Activated B cell treated with CpG ODN at 0.5 μM for 24 hours (primary cell): Measurements from ENCODE around the gene TEFM. TPM values are rescaled to one million over a fixed set of nuclear protein-coding genes. Genes with fewer than 3 reads are reported as not detected.

Experiments used
- ATAC-seq: fragments of 200-7000 bp; cut with Tn5 transposase; one replicate; pipeline ENCODE4 v1.10.0; 2021; ENCODE audit warnings: low read depth, mild to moderate bottlenecking, moderate library complexity
- CTCF ChIA-PET: fragments of 350-600 bp; sonication (Branson Sonifier 250); formaldehyde crosslinking; loops from one replicate; lab custom pipeline; 2021; ENCODE audit warnings: antibody characterized with exemption; lab: Charles Lee
- POLR2A ChIA-PET: fragments of 350-600 bp; sonication (Branson Sonifier 250); formaldehyde crosslinking; loops from one replicate; lab custom pipeline; 2021; ENCODE audit warnings: antibody characterized with exemption; lab: Charles Lee
- DNase-seq: peaks from one replicate; pipeline ENCODE4 v3.0.0; 2022
- H3K27ac Mint-ChIP-seq: one replicate; pipeline ENCODE4 v1.8.0; 2020; ENCODE audit warnings: mixed read lengths
- H3K27me3 Mint-ChIP-seq: one replicate; pipeline ENCODE4 v1.8.0; 2021; ENCODE audit warnings: mixed read lengths
- H3K36me3 Mint-ChIP-seq: one replicate; pipeline ENCODE4 v1.8.0; 2021; ENCODE audit warnings: low read depth, mixed read lengths
- H3K4me1 Mint-ChIP-seq: one replicate; pipeline ENCODE4 v1.8.0; 2021; ENCODE audit warnings: mixed read lengths
- H3K4me3 Mint-ChIP-seq: one replicate; pipeline ENCODE4 v1.8.0; 2020; ENCODE audit warnings: mild to moderate bottlenecking, mixed read lengths
- H3K9me3 Mint-ChIP-seq: one replicate; pipeline ENCODE4 v1.8.0; 2020; ENCODE audit warnings: mixed read lengths
- intact Hi-C: fragments of 100-400 bp; cut with micrococcal nuclease; formaldehyde crosslinking; loops from one replicate; pipeline ENCODE4 v1.15.1; 2024
- total RNA-seq: library from RNA; stranded (reverse); gene quantifications from 2 replicates; pipeline ENCODE4 v1.2.3, GENCODE V29; 2022
- TF ChIP-seq, protein P1 (sequence below): fragments of 200-600 bp; IDR thresholded peaks from one replicate; pipeline ENCODE4 v1.8.0; 2022; ENCODE audit warnings: antibody characterized with exemption, mild to moderate bottlenecking

TEFM gene
- total RNA-seq, 1 donor from 2014 or later, result 23.0 TPM

DNA sequence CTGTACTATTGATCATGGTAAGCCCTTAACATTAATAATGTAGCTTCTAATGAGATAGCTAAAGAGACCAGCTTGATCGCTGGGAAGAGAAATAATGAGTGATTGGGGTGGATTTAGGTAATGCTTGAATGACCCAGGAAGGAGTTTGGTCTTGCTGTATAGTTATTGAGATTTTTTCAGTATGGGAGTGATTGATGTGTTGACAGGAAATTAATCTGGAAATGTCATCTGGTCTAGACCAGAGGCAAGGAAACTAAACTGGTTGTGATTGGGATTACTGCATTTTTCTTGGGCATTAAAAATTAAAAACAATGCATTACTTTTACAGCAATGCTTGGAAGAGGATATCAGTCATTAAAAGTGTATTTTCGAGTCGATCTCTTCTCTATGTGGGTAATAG lies 11.8 kb downstream of the TEFM start:
- ATAC-seq, result no peak
- Mint-ChIP-seq H3K9me3 (no peaks in the 10 kb centered on the region), H3K27ac (peak overlapping the region; percentile 0)

DNA sequence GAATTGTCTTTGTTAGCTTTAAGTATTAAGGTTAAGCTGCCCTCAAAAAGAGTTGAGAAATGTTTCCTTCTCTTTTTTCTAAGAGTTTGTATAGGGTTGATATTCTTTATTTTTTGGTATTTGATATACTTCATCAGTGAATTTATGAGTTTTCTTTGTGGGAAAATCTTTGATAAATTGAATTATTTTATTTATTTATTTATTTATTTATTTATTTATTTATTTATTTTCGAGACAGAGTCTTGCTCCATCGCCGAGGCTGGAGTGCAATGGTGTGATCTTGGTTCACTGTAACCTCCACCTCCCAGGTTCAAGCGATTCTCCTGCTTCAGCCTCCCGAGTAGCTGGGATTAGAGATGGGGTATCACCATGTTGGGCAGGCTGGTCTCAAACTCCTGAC lies 19.9 kb downstream of the TEFM start:
- DNase-seq (no peak), ATAC-seq (no peak)
- H3K4me3 Mint-ChIP-seq, result no peak overlapping the region
- TF ChIP-seq, protein P1, sequence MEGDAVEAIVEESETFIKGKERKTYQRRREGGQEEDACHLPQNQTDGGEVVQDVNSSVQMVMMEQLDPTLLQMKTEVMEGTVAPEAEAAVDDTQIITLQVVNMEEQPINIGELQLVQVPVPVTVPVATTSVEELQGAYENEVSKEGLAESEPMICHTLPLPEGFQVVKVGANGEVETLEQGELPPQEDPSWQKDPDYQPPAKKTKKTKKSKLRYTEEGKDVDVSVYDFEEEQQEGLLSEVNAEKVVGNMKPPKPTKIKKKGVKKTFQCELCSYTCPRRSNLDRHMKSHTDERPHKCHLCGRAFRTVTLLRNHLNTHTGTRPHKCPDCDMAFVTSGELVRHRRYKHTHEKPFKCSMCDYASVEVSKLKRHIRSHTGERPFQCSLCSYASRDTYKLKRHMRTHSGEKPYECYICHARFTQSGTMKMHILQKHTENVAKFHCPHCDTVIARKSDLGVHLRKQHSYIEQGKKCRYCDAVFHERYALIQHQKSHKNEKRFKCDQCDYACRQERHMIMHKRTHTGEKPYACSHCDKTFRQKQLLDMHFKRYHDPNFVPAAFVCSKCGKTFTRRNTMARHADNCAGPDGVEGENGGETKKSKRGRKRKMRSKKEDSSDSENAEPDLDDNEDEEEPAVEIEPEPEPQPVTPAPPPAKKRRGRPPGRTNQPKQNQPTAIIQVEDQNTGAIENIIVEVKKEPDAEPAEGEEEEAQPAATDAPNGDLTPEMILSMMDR, result no peak
- H3K4me1 Mint-ChIP-seq, result no peaks in the 10 kb centered on the region
- CTCF ChIA-PET, result no interaction called here
- POLR2A ChIA-PET, result interaction anchor here (0.6 kb wide), 1 partner anchor 9 kb away, joined by 10 read pairs; no protein-coding TSS in a partner anchor
- peaks cover 6% of the 10 kb centered on the region for H3K36me3 Mint-ChIP-seq
- H3K9me3 Mint-ChIP-seq, result no peaks in the 10 kb centered on the region
- intact Hi-C loops, result no loop called here
- no peaks in the 10 kb centered on the region for H3K27me3 Mint-ChIP-seq
- H3K27ac Mint-ChIP-seq, result no peak overlapping the region

More for the DNA sequence above, 11.8 kb downstream of the TEFM start:
- no peak for DNase-seq
- H3K36me3 Mint-ChIP-seq, result peaks cover 31% of the 10 kb centered on the region
- H3K4me3 Mint-ChIP-seq, result no peak overlapping the region
- H3K27me3 Mint-ChIP-seq, result no peaks in the 10 kb centered on the region
- no peaks in the 10 kb centered on the region for H3K4me1 Mint-ChIP-seq
- ChIA-PET CTCF (interaction anchor here (0.7 kb wide), 1 partner anchor 332 kb away, joined by 4 read pairs; no protein-coding TSS in a partner anchor), POLR2A (no interaction called here)
- intact Hi-C loops, result no loop called here
- TF ChIP-seq, protein P1, result no peak

DNA sequence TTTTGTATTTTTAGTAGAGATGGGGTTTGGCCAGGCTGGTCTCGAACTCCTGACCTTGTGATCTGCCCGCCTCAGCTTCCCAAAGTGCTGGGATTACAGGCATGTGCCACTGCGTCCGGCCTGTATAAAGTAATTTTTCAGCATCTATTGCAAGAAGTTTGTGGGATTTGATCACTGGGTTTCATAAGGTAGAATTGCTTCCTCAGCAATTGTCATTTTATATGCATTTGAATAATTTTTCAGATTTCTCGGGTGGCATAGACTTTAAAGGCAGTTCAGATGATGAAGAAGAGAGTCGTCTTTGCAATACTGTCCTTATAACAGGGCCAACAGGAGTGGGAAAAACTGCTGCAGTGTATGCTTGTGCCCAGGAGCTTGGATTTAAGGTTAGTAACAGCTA lies 37.0 kb downstream of the TEFM start:
- H3K9me3 Mint-ChIP-seq, result no peaks in the 10 kb centered on the region
- ChIA-PET POLR2A (interaction anchor here (0.6 to 0.7 kb wide), 2 partner anchors 156 to 823 kb away, joined by 3 to 7 read pairs; no protein-coding TSS in a partner anchor), CTCF (no interaction called here)
- H3K27ac Mint-ChIP-seq, result no peak overlapping the region
- no peaks in the 10 kb centered on the region for H3K27me3 Mint-ChIP-seq
- H3K4me3 Mint-ChIP-seq, result no peak overlapping the region
- peaks cover 26% of the 10 kb centered on the region for H3K36me3 Mint-ChIP-seq
- H3K4me1 Mint-ChIP-seq, result no peaks in the 10 kb centered on the region
- TF ChIP-seq, protein P1, result no peak
- no peak for DNase-seq
- no peak for ATAC-seq
- intact Hi-C loops, result no loop called here

DNA sequence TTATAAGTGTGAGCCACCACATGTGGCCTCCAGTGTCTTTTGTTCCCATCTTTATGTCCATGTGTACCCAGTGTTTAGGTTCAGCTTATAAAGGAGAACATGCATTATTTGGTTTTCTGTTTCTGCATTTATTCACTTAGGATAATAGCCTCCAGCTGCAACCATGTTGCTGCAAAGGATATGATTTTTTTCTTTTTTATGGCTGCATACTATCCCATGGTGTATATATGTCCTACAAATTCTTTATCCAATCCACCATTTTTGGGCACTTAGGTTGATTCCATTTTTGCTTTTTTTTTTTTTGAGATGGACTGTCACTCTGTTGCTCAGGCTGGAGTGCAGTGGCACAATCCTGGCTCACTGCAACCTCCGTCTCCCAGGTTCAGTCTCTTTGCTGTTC lies 41.4 kb downstream of the TEFM start:
- Mint-ChIP-seq H3K4me3 (no peak overlapping the region), H3K27ac (no peak overlapping the region), H3K36me3 (peaks cover 25% of the 10 kb centered on the region), H3K27me3 (no peaks in the 10 kb centered on the region), H3K9me3 (no peaks in the 10 kb centered on the region), H3K4me1 (no peaks in the 10 kb centered on the region)
- intact Hi-C loops, result no loop called here
- ChIA-PET CTCF (no interaction called here), POLR2A (interaction anchor here (0.6 kb wide), 1 partner anchor 252 kb away, joined by 5 read pairs; no protein-coding TSS in a partner anchor)
- ATAC-seq (no peak), DNase-seq (no peak)
- TF ChIP-seq, protein P1, result no peak

DNA sequence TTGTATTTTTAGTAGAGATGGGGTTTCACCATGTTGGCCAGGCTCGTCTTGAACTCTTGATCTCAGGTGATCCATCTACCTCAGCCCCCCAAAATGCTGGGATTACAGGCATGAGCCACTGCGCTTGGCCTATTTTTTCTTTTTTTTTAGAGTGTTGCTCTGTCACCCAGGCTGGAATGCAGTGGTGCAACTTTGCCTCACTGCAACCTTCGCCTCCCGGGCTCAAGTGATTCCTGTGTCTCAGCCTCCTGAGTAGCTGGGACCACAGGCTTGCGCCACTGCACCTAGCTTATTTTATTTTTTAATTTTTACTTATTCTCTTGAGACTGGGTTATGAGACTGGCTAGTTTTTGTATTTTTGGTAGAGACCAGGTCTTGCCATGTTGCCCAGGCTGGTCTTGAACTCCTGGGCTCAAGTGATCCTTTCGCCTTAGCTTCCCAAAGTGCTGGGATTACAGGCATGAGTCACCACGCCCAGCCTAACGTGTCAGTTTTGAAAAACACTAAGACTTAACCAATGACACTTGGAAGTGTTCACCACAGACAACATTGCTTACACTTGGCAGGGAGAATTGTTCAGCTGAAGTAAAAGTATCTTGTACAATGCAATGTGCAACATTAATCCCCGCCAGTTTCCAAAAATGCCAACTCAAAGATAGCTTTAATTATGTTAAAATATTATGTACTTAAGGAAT lies 47.3 kb downstream of the TEFM start:
- H3K27ac Mint-ChIP-seq, result no peak overlapping the region
- TF ChIP-seq, protein P1, result no peak
- no peaks in the 10 kb centered on the region for H3K4me1 Mint-ChIP-seq
- ChIA-PET CTCF (no interaction called here), POLR2A (no interaction called here)
- H3K27me3 Mint-ChIP-seq, result no peaks in the 10 kb centered on the region
- no peak overlapping the region for H3K4me3 Mint-ChIP-seq
- intact Hi-C loops, result no loop called here
- no peaks in the 10 kb centered on the region for H3K9me3 Mint-ChIP-seq
- no peak for DNase-seq
- peaks cover 22% of the 10 kb centered on the region for H3K36me3 Mint-ChIP-seq
- ATAC-seq, result no peak
